ENCODE measurements around the gene EDAR.

DNA sequence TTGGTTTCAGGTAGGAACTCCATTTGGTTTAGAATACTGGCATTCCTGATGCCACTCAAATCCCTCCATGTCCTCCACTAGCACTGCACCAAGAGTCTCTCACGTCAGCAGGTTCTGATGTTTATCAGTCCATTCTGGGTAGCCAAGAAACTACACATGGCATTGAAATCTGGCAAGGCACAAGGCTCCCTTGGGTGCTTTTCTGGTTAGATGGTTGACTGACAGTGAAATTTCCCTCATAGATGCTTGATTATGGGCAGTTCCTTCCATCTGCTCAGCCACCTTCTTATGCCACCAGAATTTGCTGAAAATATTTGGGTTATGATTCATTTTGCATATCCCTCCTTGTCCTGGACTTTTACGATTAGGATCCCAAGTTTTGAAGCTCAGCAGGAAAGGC lies 32.6 kb downstream of the EDAR start:
- no peak for TF ChIP-seq CTCF (IDR thresholded peaks at IDR 0.05)
- no peak for TF ChIP-seq POLR2AphosphoS5 (IDR thresholded peaks at IDR 0.05)

Data from upper lobe of left lung (tissue), 4 donors.